ENCODE results near the gene DCXR. TPM values are rescaled to one million over a fixed set of nuclear protein-coding genes. Genes with fewer than 3 reads are reported as not detected.
A peak's percentile ranks its signal among the peaks of the same experiment; 100 is the strongest.

Gene DCXR
- total RNA-seq, result 35.5 and 37.7 TPM in 2 replicates

- DNase-seq (ENCODE audit: low read depth in 2 of 2), result peak; percentile 97 to 98
These were observed at the start of gene DCXR for GRCh38 chr17:82037092-82037888. TSS of gene DCXR (minus strand) at chr17:82037697. CDS start at chr17:82037682, 15 bp downstream.

- no peak for DNase-seq (ENCODE audit: low read depth in 2 of 2)
These were observed 48.7 kb upstream of the DCXR start for GRCh38 chr17:82085931-82086764.

- DNase-seq (ENCODE audit: low read depth in 2 of 2), result no peak
These were observed 47.7 kb upstream of the DCXR start for GRCh38 chr17:82085031-82085861.

- no peak for DNase-seq (ENCODE audit: low read depth in 2 of 2)
These were observed 47.0 kb upstream of the DCXR start for GRCh38 chr17:82084373-82085030.

GRCh38 chr17:82083533-82084359 is 46.2 kb upstream of the DCXR start:
- DNase-seq (ENCODE audit: low read depth in 2 of 2), result no peak

- no peak for DNase-seq (ENCODE audit: low read depth in 2 of 2)
These were observed 45.5 kb upstream of the DCXR start for GRCh38 chr17:82083009-82083408.

- no peak for DNase-seq (ENCODE audit: low read depth in 2 of 2)
These were observed 45.0 kb upstream of the DCXR start for GRCh38 chr17:82082456-82082855.

GRCh38 chr17:82081966-82082365 is 44.5 kb upstream of the DCXR start:
- DNase-seq (ENCODE audit: low read depth in 2 of 2), result no peak

GRCh38 chr17:82081546-82081945 is 44.0 kb upstream of the DCXR start:
- DNase-seq (ENCODE audit: low read depth in 2 of 2), result no peak

GRCh38 chr17:82080789-82081464 is 43.4 kb upstream of the DCXR start:
- no peak for DNase-seq (ENCODE audit: low read depth in 2 of 2)

GRCh38 chr17:82080048-82080788 is 42.7 kb upstream of the DCXR start:
- no peak for DNase-seq (ENCODE audit: low read depth in 2 of 2)

GRCh38 chr17:82079001-82079677 is 41.6 kb upstream of the DCXR start:
- no peak for DNase-seq (ENCODE audit: low read depth in 2 of 2)

- no peak for DNase-seq (ENCODE audit: low read depth in 2 of 2)
These were observed 40.9 kb upstream of the DCXR start for GRCh38 chr17:82078433-82078832.

GRCh38 chr17:82077617-82078358 is 40.3 kb upstream of the DCXR start:
- DNase-seq (ENCODE audit: low read depth in 2 of 2), result no peak

GRCh38 chr17:82076785-82077591 is 39.5 kb upstream of the DCXR start:
- no peak for DNase-seq (ENCODE audit: low read depth in 2 of 2)

GRCh38 chr17:82076018-82076784 is 38.7 kb upstream of the DCXR start:
- DNase-seq (ENCODE audit: low read depth in 2 of 2), result no peak
